Panc1 (cell line): ENCODE measurements around the gene GALNT9. TPM values are rescaled to one million over a fixed set of nuclear protein-coding genes. Genes with fewer than 3 reads are reported as not detected.

Experiments
- ATAC-seq: fragments of 200-7000 bp; cut with Tn5 transposase; 2 replicates; pipeline ENCODE4 v1.9.1; 2020; ENCODE audit warnings: mild to moderate bottlenecking, moderate library complexity
- BruUV-seq: library from RNA; stranded (reverse); fragments of 400-500 nt; replicated peaks from 2 replicates; lab custom pipeline; 2021; lab: Mats Ljungman, UMichigan
- CTCF ChIA-PET: fragments of 300-600 bp; sonication (Branson Sonifier 250); formaldehyde crosslinking; loops from one replicate; lab custom pipeline; 2022; ENCODE audit warnings: antibody characterized with exemption; lab: Charles Lee
- POLR2A ChIA-PET: fragments of 300-600 bp; sonication (Branson Sonifier 250); formaldehyde crosslinking; loops from one replicate; lab custom pipeline; 2022; ENCODE audit warnings: antibody characterized with exemption; lab: Charles Lee
- DNase-seq: peaks from one replicate; pipeline ENCODE4 v3.0.0-alpha.2; 2010; ENCODE audit warnings: low read depth, low spot score
- H3K27ac ChIP-seq: 2 replicates; pipeline ENCODE4 v1.5.1; 2011; ENCODE audit warnings: mild to moderate bottlenecking, low read length, inconsistent platforms
- H3K27me3 ChIP-seq: fragments of 200-500 bp; sonication (Bioruptor generic); 2 replicates; pipeline ENCODE4 v1.6.0; 2014; ENCODE audit warnings: low read length, inconsistent platforms; ENCODE audit not compliant: control insufficient read depth, insufficient read depth
- H3K36me3 ChIP-seq: fragments of 200-500 bp; sonication (Bioruptor generic); 2 replicates; pipeline ENCODE4 v1.5.1; 2014; ENCODE audit warnings: inconsistent platforms, mild to moderate bottlenecking, low read length, moderate library complexity; ENCODE audit not compliant: control insufficient read depth, insufficient read depth
- H3K4me1 ChIP-seq: 2 replicates; pipeline ENCODE4 v1.5.1; 2011; ENCODE audit warnings: inconsistent platforms, mild to moderate bottlenecking, low read length, moderate library complexity; ENCODE audit not compliant: control insufficient read depth, insufficient read depth
- H3K4me3 ChIP-seq, 2 experiments: 2 replicates each; pipeline ENCODE4 v1.5.1; 2011 to 2012; ENCODE audit warnings: low read depth in 2 of 2, low read length in 2 of 2, mild to moderate bottlenecking in 2 of 2, inconsistent platforms in 1 of 2, moderate library complexity in 1 of 2
- H3K9me3 ChIP-seq: fragments of 200-500 bp; sonication (Bioruptor generic); 2 replicates; pipeline ENCODE4 v1.5.1; 2014; ENCODE audit warnings: low read depth, mild to moderate bottlenecking, inconsistent platforms, low read length, moderate library complexity; ENCODE audit not compliant: control insufficient read depth, insufficient read depth
- POLR2AphosphoS5 ChIP-seq: IDR thresholded peaks from 2 replicates; pipeline ENCODE4 v1.6.1; 2012; ENCODE audit warnings: mild to moderate bottlenecking, low read depth, low read length, moderate library complexity
- SIN3A ChIP-seq: IDR thresholded peaks from 2 replicates; pipeline ENCODE4 v1.6.1; 2012; ENCODE audit warnings: low read depth, mild to moderate bottlenecking, low read length, moderate library complexity, borderline replicate concordance; ENCODE audit not compliant: insufficient read depth
- TCF7L2 ChIP-seq: IDR thresholded peaks from 2 replicates; pipeline ENCODE4 v1.6.1; 2011; ENCODE audit warnings: mild to moderate bottlenecking, low read depth, low read length, inconsistent platforms
- in situ Hi-C: cut with HindIII; loops from 2 replicates; pipeline ENCODE4 v1.10.0; 2016; ENCODE audit warnings: low sequenced_read_pairs, low pct_unique_long_range_greater_than_20kb
- intact Hi-C: fragments of 100-400 bp; cut with micrococcal nuclease; formaldehyde crosslinking; loops from one replicate; pipeline ENCODE4 v1.10.0; 2022; ENCODE audit not compliant: unreplicated experiment
- total RNA-seq: library from RNA; stranded (reverse); gene quantifications from one replicate; pipeline ENCODE4 v1.2.1, GENCODE V29; 2021; ENCODE audit not compliant: unreplicated experiment
- TF ChIP-seq, protein P1 (sequence below), 2 experiments: IDR thresholded peaks; 2 replicates each; pipeline ENCODE4 v1.6.1; 2011 to 2012; ENCODE audit warnings: low read depth in 2 of 2, control low read depth in 1 of 2, low read length in 1 of 2, mild to moderate bottlenecking in 1 of 2, moderate library complexity in 1 of 2; ENCODE audit not compliant: insufficient read depth in 1 of 2
- TF ChIP-seq, protein P2 (sequence below): fragments of 450-650 bp; IDR thresholded peaks from 2 replicates; pipeline ENCODE4 v1.5.1; 2017; ENCODE audit warnings: mild to moderate bottlenecking

The GALNT9 gene
- total RNA-seq, 1 experiment from 2014 or later, result 0.33 TPM

DNA sequence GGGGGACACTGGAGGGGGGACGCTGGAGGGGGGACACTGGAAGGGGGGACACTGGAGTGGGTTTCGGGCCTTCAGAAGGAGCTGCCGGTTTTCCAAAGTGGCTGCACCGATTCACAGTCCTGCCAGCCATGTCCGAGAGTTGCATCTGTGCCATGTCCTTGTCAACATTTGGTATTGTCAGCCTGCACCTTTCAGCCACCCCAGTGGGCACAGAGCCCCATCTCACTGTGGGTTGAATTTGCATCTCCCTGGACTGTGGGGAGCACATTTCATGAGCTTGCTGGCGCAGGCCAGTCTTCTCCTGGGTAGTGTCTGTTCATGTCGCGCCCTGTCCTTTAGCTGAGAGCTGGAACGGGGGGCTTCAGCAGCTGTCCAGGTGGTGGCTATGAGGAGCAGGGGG is 72.7 kb downstream of the GALNT9 start:
- DNase-seq (no peak), ATAC-seq (no peak)
- intact Hi-C loops (no loop called here), in situ Hi-C loops (no loop called here)
- ChIA-PET CTCF (no interaction called here), POLR2A (interaction anchor here (0.5 to 0.6 kb wide), 2 partner anchors 71 to 397 kb away, joined by 4 read pairs; no protein-coding TSS in a partner anchor)
- no peaks in the 10 kb centered on the region for H3K9me3 ChIP-seq
- H3K4me1 ChIP-seq, result no peaks in the 10 kb centered on the region
- H3K27ac ChIP-seq, result no peak overlapping the region
- H3K36me3 ChIP-seq, result no peaks in the 10 kb centered on the region; the same call in 1 of the 2 replicates
- TF ChIP-seq TCF7L2, result no peak
- TF ChIP-seq, protein P1, sequence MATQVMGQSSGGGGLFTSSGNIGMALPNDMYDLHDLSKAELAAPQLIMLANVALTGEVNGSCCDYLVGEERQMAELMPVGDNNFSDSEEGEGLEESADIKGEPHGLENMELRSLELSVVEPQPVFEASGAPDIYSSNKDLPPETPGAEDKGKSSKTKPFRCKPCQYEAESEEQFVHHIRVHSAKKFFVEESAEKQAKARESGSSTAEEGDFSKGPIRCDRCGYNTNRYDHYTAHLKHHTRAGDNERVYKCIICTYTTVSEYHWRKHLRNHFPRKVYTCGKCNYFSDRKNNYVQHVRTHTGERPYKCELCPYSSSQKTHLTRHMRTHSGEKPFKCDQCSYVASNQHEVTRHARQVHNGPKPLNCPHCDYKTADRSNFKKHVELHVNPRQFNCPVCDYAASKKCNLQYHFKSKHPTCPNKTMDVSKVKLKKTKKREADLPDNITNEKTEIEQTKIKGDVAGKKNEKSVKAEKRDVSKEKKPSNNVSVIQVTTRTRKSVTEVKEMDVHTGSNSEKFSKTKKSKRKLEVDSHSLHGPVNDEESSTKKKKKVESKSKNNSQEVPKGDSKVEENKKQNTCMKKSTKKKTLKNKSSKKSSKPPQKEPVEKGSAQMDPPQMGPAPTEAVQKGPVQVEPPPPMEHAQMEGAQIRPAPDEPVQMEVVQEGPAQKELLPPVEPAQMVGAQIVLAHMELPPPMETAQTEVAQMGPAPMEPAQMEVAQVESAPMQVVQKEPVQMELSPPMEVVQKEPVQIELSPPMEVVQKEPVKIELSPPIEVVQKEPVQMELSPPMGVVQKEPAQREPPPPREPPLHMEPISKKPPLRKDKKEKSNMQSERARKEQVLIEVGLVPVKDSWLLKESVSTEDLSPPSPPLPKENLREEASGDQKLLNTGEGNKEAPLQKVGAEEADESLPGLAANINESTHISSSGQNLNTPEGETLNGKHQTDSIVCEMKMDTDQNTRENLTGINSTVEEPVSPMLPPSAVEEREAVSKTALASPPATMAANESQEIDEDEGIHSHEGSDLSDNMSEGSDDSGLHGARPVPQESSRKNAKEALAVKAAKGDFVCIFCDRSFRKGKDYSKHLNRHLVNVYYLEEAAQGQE (IDR thresholded peaks at IDR 0.05; ENCODE audit: insufficient read depth in 1 of 2, low read depth in 2 of 2, low read length in 1 of 2), result no peak
- TF ChIP-seq SIN3A, result no peak
- no peak overlapping the region for H3K4me3 ChIP-seq
- no TSS peak for BruUV-seq
- no peaks in the 10 kb centered on the region; the same call in 1 of the 2 replicates for H3K27me3 ChIP-seq

DNA sequence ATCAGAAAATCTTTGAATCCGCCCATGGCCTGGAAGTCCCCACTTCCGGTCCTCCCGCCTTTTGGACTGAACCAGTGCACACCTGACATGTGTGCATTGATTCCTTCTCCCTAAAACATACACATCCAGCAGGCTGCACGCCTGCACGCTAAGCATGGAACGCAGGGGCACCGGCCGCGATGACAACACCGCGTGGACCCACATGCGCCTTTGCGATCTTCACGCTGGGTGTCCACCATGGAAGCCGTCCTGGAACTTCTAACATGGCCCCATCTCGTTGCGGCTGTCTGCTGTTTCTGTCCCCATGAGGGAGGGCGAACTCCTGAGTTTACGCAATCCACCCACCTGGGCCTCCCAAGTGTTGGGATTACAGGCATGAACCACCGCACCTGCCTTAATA is 73.7 kb downstream of the GALNT9 start:
- BruUV-seq, result no TSS peak
- intact Hi-C loops (no loop called here), in situ Hi-C loops (no loop called here)
- Histone ChIP-seq H3K27ac (no peak overlapping the region), H3K4me1 (no peaks in the 10 kb centered on the region), H3K4me3 (no peak overlapping the region), H3K9me3 (no peaks in the 10 kb centered on the region), H3K36me3 (no peaks in the 10 kb centered on the region; the same call in 1 of the 2 replicates), H3K27me3 (no peaks in the 10 kb centered on the region; the same call in 1 of the 2 replicates)
- DNase-seq (no peak), ATAC-seq (no peak)
- ChIA-PET CTCF (no interaction called here), POLR2A (no interaction called here)
- TF ChIP-seq, protein P1 (IDR thresholded peaks at IDR 0.05; ENCODE audit: insufficient read depth in 1 of 2, low read depth in 2 of 2, low read length in 1 of 2), result no peak
- TF ChIP-seq, protein P2, sequence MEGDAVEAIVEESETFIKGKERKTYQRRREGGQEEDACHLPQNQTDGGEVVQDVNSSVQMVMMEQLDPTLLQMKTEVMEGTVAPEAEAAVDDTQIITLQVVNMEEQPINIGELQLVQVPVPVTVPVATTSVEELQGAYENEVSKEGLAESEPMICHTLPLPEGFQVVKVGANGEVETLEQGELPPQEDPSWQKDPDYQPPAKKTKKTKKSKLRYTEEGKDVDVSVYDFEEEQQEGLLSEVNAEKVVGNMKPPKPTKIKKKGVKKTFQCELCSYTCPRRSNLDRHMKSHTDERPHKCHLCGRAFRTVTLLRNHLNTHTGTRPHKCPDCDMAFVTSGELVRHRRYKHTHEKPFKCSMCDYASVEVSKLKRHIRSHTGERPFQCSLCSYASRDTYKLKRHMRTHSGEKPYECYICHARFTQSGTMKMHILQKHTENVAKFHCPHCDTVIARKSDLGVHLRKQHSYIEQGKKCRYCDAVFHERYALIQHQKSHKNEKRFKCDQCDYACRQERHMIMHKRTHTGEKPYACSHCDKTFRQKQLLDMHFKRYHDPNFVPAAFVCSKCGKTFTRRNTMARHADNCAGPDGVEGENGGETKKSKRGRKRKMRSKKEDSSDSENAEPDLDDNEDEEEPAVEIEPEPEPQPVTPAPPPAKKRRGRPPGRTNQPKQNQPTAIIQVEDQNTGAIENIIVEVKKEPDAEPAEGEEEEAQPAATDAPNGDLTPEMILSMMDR, result no peak
- no peak for TF ChIP-seq TCF7L2
- no peak for TF ChIP-seq POLR2AphosphoS5
- TF ChIP-seq SIN3A, result no peak
